HG03280 (cell line): Measurements from ENCODE around the gene STYK1.

Source experiments
- ATAC-seq: cut with Tn5 transposase; IDR thresholded peaks from one replicate; pipeline ENCODE4 v1.9.1; 2021; ENCODE audit warnings: mild to moderate bottlenecking, moderate library complexity; ENCODE audit not compliant: unreplicated experiment

The STYK1 gene

DNA sequence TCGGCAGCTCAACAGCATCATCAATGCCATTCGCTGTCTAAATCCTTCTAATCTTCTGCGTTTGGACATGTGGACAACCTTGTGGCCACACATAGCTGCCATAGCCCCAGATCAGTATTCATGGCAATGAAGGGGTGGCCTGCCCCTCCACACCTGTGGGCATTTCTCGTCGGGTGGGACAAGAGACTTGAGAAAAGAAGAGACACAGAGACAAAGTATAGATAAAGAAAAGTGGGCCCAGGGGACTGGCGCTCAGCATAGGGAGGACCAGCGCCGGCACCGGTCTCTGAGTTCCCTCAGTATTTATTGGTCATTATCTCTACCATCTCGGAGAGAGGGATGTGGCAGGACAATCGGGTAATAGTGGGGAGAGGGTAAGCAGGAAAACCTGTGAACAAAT, 102.7 kb downstream of the STYK1 start:
- ATAC-seq: no peak
